ENCODE data around the gene ZNF385B. TPM values are rescaled to one million over a fixed set of nuclear protein-coding genes. Genes with fewer than 3 reads are reported as not detected.

ZNF385B gene
- total and polyA plus RNA-seq, 8 donors, result 4.6 to 51.3 (median 6.1) TPM

DNA sequence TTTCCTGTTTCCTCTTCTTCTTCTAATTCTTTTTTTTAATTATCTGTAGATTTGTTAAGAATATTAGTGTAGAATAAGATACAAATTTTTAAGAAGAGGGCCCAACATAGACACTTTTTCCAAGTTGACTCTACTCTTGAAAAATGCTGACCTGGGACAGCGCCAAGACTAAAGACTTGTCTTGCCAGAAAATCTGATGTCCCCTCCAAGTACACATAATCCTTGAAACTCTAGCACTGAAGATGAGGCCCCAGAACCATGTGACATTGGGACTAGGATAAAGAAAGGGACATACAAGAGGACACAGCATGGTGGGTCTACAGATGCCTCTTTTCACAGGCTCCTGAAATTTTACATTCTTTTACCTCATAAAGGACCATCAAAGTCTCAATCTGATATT, 325.2 kb downstream of the ZNF385B start:
- Histone ChIP-seq H3K4me1 (peaks cover 0 to 3% of the 10 kb centered on the region in 2 donors), H3K27ac (peak overlapping the region in 1 of 2 donors; percentile 23), H3K4me3 (no peak overlapping the region), H3K27me3 (no peaks in the 10 kb centered on the region), H3K36me3 (no peaks in the 10 kb centered on the region), H3K9me3 (peaks cover 0 to 10% of the 10 kb centered on the region in 2 donors)
- DNase-seq, result no peak
- ATAC-seq, result no peak
- intact Hi-C loops (cut with DNase I), result no loop called here
- TF ChIP-seq, protein P1, sequence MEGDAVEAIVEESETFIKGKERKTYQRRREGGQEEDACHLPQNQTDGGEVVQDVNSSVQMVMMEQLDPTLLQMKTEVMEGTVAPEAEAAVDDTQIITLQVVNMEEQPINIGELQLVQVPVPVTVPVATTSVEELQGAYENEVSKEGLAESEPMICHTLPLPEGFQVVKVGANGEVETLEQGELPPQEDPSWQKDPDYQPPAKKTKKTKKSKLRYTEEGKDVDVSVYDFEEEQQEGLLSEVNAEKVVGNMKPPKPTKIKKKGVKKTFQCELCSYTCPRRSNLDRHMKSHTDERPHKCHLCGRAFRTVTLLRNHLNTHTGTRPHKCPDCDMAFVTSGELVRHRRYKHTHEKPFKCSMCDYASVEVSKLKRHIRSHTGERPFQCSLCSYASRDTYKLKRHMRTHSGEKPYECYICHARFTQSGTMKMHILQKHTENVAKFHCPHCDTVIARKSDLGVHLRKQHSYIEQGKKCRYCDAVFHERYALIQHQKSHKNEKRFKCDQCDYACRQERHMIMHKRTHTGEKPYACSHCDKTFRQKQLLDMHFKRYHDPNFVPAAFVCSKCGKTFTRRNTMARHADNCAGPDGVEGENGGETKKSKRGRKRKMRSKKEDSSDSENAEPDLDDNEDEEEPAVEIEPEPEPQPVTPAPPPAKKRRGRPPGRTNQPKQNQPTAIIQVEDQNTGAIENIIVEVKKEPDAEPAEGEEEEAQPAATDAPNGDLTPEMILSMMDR (IDR thresholded peaks at IDR 0.05), result no peak

DNA sequence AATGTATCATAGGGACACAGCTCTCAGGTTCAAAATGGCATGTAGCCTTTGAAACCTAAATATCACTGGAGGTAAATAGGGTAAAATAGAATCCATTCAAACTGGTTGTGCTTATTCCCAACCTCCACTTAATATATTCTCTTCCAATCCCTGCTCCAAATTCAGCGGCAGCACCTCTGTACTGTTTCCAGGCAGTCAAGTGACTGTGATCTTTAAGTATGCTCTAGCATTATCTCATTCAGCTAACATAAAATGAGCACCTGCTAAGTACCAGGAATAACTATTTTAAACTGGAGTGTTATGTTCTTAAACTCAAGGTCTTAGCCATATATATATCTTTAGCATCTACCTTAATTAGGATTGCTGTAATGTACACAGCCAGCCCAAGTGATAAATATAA, 327.5 kb downstream of the ZNF385B start:
- TF ChIP-seq, protein P1 (IDR thresholded peaks at IDR 0.05), result no peak
- Histone ChIP-seq H3K4me3 (no peak overlapping the region), H3K36me3 (no peaks in the 10 kb centered on the region), H3K4me1 (peaks cover 0 to 3% of the 10 kb centered on the region in 2 donors), H3K27ac (no peak overlapping the region), H3K9me3 (peaks cover 0 to 2% of the 10 kb centered on the region in 2 donors), H3K27me3 (no peaks in the 10 kb centered on the region)
- ATAC-seq (peak; percentile 50), DNase-seq (no peak)
- intact Hi-C loops (cut with DNase I), result no loop called here

DNA sequence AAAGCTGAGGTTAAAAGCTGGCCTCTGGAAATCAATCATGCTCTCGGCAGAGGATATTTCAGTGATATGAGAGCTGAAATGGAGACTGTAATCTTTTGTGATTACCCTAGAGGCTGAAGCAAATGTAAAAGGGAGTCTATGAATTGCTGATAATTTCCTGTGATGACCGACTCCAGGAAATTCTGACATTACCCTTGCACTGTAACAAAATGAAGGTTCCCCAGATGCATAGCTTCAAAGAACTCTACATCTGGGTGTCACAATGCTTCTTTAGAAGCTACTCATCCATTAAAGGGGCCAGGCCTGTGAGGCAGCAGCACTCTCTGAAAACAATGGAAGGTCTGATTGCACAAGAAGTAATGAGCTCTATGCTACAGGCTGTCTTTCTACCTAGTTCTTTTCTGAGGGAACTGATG, 328.5 kb downstream of the ZNF385B start:
- DNase-seq (no peak), ATAC-seq (no peak)
- Histone ChIP-seq H3K27me3 (no peaks in the 10 kb centered on the region), H3K36me3 (no peaks in the 10 kb centered on the region), H3K27ac (no peak overlapping the region), H3K9me3 (no peaks in the 10 kb centered on the region), H3K4me1 (peaks cover 0 to under 1% of the 10 kb centered on the region in 2 donors), H3K4me3 (no peak overlapping the region)
- intact Hi-C loops (cut with DNase I), result no loop called here
- TF ChIP-seq, protein P1 (IDR thresholded peaks at IDR 0.05), result no peak

DNA sequence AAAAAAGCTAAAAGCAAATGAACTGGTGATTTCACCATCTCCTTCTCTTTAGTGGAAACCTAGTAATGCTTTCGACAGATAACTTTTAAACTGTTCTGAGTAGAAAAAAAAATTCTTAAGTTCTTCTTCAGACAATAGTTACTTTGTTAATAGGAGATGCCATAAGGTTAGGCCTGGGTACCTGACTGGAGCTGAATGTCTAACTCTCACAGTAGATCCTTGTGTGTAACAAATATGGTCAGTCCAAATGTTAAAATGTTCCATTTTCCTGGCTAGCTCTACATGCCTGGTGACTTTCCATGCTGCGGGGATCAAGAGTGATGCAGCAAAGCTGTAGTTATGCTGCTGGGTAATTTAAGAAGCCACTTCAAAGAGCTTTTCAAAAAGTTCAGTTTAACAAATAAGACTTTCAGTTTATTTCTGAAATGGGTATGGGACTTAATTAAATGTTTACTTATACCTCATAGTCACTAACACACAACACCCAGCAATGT, 332.8 kb downstream of the ZNF385B start:
- Histone ChIP-seq H3K27ac (no peak overlapping the region), H3K27me3 (no peaks in the 10 kb centered on the region), H3K4me1 (no peaks in the 10 kb centered on the region), H3K9me3 (no peaks in the 10 kb centered on the region), H3K36me3 (no peaks in the 10 kb centered on the region), H3K4me3 (no peak overlapping the region)
- ATAC-seq (peak; percentile 51), DNase-seq (no peak)
- intact Hi-C loops (cut with DNase I), result no loop called here
- TF ChIP-seq, protein P1 (IDR thresholded peaks at IDR 0.05), result no peak

DNA sequence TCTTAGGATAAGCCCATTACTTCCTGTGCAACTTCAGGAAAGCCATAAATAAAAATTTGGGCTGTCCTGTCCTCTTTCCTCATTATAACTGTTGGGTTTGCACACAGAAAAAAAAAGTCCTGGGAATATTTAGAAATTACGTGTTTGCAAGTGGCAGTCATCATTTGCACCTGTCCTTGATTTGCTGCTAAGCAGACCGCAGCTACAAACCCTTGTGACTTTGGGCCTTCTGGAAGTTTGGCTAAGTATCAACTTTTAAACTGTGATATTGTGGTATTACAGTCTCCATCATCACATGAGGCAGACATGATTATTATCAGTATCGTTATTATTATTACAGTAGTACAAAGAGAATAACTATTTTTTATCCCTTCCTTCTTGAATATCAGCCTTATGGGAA, 336.1 kb downstream of the ZNF385B start:
- Histone ChIP-seq H3K27ac (no peak overlapping the region), H3K4me3 (no peak overlapping the region), H3K4me1 (no peaks in the 10 kb centered on the region), H3K36me3 (no peaks in the 10 kb centered on the region), H3K9me3 (no peaks in the 10 kb centered on the region), H3K27me3 (no peaks in the 10 kb centered on the region)
- TF ChIP-seq, protein P1 (IDR thresholded peaks at IDR 0.05), result no peak
- intact Hi-C loops (cut with DNase I), result no loop called here
- DNase-seq (no peak), ATAC-seq (no peak)
